ENCODE measurements around the gene PGA5. TPM values are rescaled to one million over a fixed set of nuclear protein-coding genes. Genes with fewer than 3 reads are reported as not detected.

PGA5 gene
- total RNA-seq, 4 donors from 2014 or later: 0.86 TPM; not detected in 3

DNA sequence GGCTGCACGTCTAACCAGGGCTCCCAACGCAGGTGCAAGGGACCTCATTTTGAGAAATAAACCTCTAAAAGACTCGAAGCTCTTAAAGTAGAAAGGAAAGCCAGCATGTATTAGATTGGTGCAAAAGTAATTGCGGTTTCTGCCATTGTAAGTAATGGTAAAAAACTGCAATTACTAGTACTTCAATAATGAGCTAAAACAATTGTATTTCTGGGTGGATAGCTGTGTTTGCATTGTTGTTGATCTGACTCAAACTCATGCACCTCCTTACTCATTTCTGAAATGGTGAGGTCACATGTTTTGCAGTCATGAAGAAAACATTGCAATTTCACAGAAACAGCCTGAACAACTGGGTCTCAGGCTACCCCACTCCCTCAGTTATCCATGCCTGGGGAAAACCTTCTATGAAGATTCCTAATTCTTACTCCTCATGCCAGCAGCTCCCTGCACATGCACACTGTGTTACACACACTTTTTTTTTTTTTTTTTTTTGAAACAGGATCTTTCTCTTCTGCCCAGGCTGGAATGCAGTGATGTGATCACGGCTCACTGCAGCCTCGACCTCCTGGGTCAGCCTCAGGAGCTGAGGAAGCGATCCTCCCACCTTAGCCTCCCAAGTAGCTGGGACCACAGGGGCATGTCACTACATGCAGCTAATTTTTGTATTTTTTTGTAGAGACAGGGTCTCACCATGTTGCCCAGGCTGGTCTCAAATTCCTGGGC is 29.5 kb downstream of the PGA5 start:
- DNase-seq (ENCODE audit: extremely low spot score): no peak
- intact Hi-C loops (cut with DNase I): no loop called here
- 87% methylated on average over 7 of the region's 7 CpGs for WGBS

GRCh38 chr11:61272731-61273130 is 31.8 kb downstream of the PGA5 start:
- peaks cover 0 to 4% (median 0%) of the 10 kb centered on the region in 4 donors for H3K27me3 ChIP-seq
- intact Hi-C loops (cut with DNase I): no loop called here
- H3K4me3 ChIP-seq: no peak overlapping the region
- H3K4me1 ChIP-seq: no peaks in the 10 kb centered on the region
- WGBS: 91% methylated on average over 3 of the region's 3 CpGs
- DNase-seq (ENCODE audit: extremely low spot score): no peak
- no peak overlapping the region for H3K27ac ChIP-seq (replicated peaks in 1 of 4)
- TF ChIP-seq POLR2A (IDR thresholded peaks at IDR 0.05; ENCODE audit: low read depth): no peak
- TF ChIP-seq POLR2AphosphoS5 (IDR thresholded peaks at IDR 0.05): no peak
- no peak for TF ChIP-seq EP300 (IDR thresholded peaks at IDR 0.05)
- TF ChIP-seq CTCF (IDR thresholded peaks at IDR 0.05): no peak
- no peaks in the 10 kb centered on the region for H3K36me3 ChIP-seq
- no peaks in the 10 kb centered on the region for H3K9me3 ChIP-seq

More for the DNA sequence above, 29.5 kb downstream of the PGA5 start:
- Histone ChIP-seq H3K4me1 (no peaks in the 10 kb centered on the region), H3K27me3 (peaks cover 0 to 4% (median 0%) of the 10 kb centered on the region in 4 donors), H3K36me3 (no peaks in the 10 kb centered on the region), H3K9me3 (no peaks in the 10 kb centered on the region), H3K27ac (replicated peaks in 1 of 4) (no peak overlapping the region), H3K4me3 (no peak overlapping the region)
- no peak for TF ChIP-seq POLR2A (IDR thresholded peaks at IDR 0.05; ENCODE audit: low read depth)
- TF ChIP-seq EP300 (IDR thresholded peaks at IDR 0.05): no peak
- no peak for TF ChIP-seq CTCF (IDR thresholded peaks at IDR 0.05)
- TF ChIP-seq POLR2AphosphoS5 (IDR thresholded peaks at IDR 0.05): no peak

GRCh38 chr11:61273178-61274078 is 32.5 kb downstream of the PGA5 start:
- DNase-seq (ENCODE audit: extremely low spot score): no peak
- intact Hi-C loops (cut with DNase I): no loop called here
- Histone ChIP-seq H3K27me3 (peaks cover 0 to 4% (median 0%) of the 10 kb centered on the region in 4 donors), H3K36me3 (no peaks in the 10 kb centered on the region), H3K9me3 (no peaks in the 10 kb centered on the region), H3K4me3 (no peak overlapping the region), H3K4me1 (no peaks in the 10 kb centered on the region), H3K27ac (replicated peaks in 1 of 4) (no peak overlapping the region)
- WGBS: 78% methylated on average over 13 of the region's 16 CpGs
- TF ChIP-seq EP300 (IDR thresholded peaks at IDR 0.05) (no peak), POLR2A (IDR thresholded peaks at IDR 0.05; ENCODE audit: low read depth) (no peak), POLR2AphosphoS5 (IDR thresholded peaks at IDR 0.05) (no peak), CTCF (IDR thresholded peaks at IDR 0.05) (no peak)

DNA sequence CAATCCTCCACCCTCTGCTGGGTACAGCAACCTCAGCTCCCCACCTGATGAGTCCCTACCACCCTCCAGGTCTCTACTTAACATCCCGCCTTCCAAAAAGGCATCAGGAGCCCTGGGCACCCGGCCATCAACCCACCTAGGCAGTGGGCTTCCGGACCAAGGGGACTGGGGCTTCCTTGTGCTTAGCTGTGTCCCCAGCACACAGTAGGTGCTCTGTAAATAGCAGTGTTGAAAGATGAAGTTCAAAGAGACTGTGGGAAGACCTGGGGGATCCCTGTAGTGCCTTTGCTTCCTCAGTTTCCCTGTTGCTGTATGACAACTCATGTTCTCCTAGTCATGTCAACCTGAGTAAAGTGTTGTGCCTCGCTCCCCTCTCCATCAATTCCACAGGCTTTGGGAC is 33.1 kb downstream of the PGA5 start:
- TF ChIP-seq POLR2AphosphoS5 (IDR thresholded peaks at IDR 0.05): no peak
- no peak for TF ChIP-seq CTCF (IDR thresholded peaks at IDR 0.05)
- TF ChIP-seq POLR2A (IDR thresholded peaks at IDR 0.05; ENCODE audit: low read depth): no peak
- TF ChIP-seq EP300 (IDR thresholded peaks at IDR 0.05): no peak
- Histone ChIP-seq H3K27me3 (peaks cover 0 to 4% (median 0%) of the 10 kb centered on the region in 4 donors), H3K9me3 (no peaks in the 10 kb centered on the region), H3K27ac (replicated peaks in 1 of 4) (no peak overlapping the region), H3K4me1 (no peaks in the 10 kb centered on the region), H3K4me3 (no peak overlapping the region), H3K36me3 (no peaks in the 10 kb centered on the region)
- DNase-seq (ENCODE audit: extremely low spot score): no peak
- 92% methylated on average over 4 of the region's 4 CpGs for WGBS
- intact Hi-C loops (cut with DNase I): no loop called here

Measured in esophagus muscularis mucosa (tissue), 4 donors.